Stimulated activated naive B cell treated with anti-CD40 and anti-IgM and Interleukin-4, amounts not matched to agents 10 μg/mL and 1 μg/mL and 100 μg/mL, for 72 hours (primary cell): ENCODE data around the gene TBX4.
"Not testable (repeated sequence)": the region's sequence is repeated elsewhere in the genome, so short reads cannot be mapped to it uniquely, and the experiment has no call there.

Source experiments
- ATAC-seq, 2 donors: fragments of 150-1000 bp; cut with Tn5 transposase; replicated peaks; 2 replicates each; pipeline ENCODE4 v1.10.0; 2021; ENCODE audit warnings: moderate library complexity in 1 of 2
- DNase-seq: peaks from one replicate; pipeline ENCODE4 v3.0.0; 2021
- H3K27ac Mint-ChIP-seq: one replicate; pipeline ENCODE4 v1.8.0; 2022; ENCODE audit warnings: mild to moderate bottlenecking, mixed read lengths
- H3K27me3 Mint-ChIP-seq, 2 donors: one replicate each; pipeline ENCODE4 v1.8.0; 2022; ENCODE audit warnings: mixed read lengths in 2 of 2
- H3K36me3 Mint-ChIP-seq, 2 donors: one replicate each; pipeline ENCODE4 v1.8.0; 2022; ENCODE audit warnings: mixed read lengths in 2 of 2, mild to moderate bottlenecking in 1 of 2
- H3K4me1 Mint-ChIP-seq, 2 donors: one replicate each; pipeline ENCODE4 v1.8.0; 2022; ENCODE audit warnings: mixed read lengths in 2 of 2, mild to moderate bottlenecking in 1 of 2
- H3K4me3 Mint-ChIP-seq, 2 donors: one replicate each; pipeline ENCODE4 v1.8.0; 2022; ENCODE audit warnings: mild to moderate bottlenecking in 2 of 2, mixed read lengths in 2 of 2, moderate library complexity in 1 of 2
- H3K9me3 Mint-ChIP-seq, 2 donors: one replicate each; pipeline ENCODE4 v1.8.0; 2022; ENCODE audit warnings: mixed read lengths in 2 of 2, mild to moderate bottlenecking in 1 of 2

TBX4 gene

GRCh38 chr17:61489719-61490490, 37.7 kb downstream of the TBX4 start:
- ATAC-seq (no peak), DNase-seq (no peak)
- H3K27me3 Mint-ChIP-seq: peaks cover 7 to 29% of the 10 kb centered on the region in 2 donors
- H3K9me3 Mint-ChIP-seq: no peaks in the 10 kb centered on the region
- no peak overlapping the region for H3K27ac Mint-ChIP-seq
- H3K4me3 Mint-ChIP-seq: no peak overlapping the region
- no peaks in the 10 kb centered on the region for H3K4me1 Mint-ChIP-seq
- no peaks in the 10 kb centered on the region for H3K36me3 Mint-ChIP-seq

- Mint-ChIP-seq H3K36me3 (no peaks in the 10 kb centered on the region), H3K4me3 (no peak overlapping the region), H3K4me1 (peaks cover 0 to 2% of the 10 kb centered on the region in 2 donors), H3K27me3 (peaks cover 9 to 28% of the 10 kb centered on the region in 2 donors), H3K9me3 (no peaks in the 10 kb centered on the region), H3K27ac (no peak overlapping the region)
- DNase-seq: no peak
- no peak for ATAC-seq
Measured at GRCh38 chr17:61490540-61490975, 38.3 kb downstream of the TBX4 start.

- ATAC-seq (no peak), DNase-seq (no peak)
- no peaks in the 10 kb centered on the region for H3K36me3 Mint-ChIP-seq
- H3K27me3 Mint-ChIP-seq: peaks cover 12 to 27% of the 10 kb centered on the region in 2 donors
- no peak overlapping the region for H3K27ac Mint-ChIP-seq
- H3K9me3 Mint-ChIP-seq: no peaks in the 10 kb centered on the region
- H3K4me1 Mint-ChIP-seq: peaks cover 0 to 2% of the 10 kb centered on the region in 2 donors
- no peak overlapping the region for H3K4me3 Mint-ChIP-seq
Measured at GRCh38 chr17:61491981-61492380, 39.8 kb downstream of the TBX4 start.

GRCh38 chr17:61492759-61493526, 40.7 kb downstream of the TBX4 start:
- Mint-ChIP-seq H3K27me3 (peaks cover 12 to 29% of the 10 kb centered on the region in 2 donors), H3K36me3 (no peaks in the 10 kb centered on the region), H3K4me1 (peaks cover 0 to 2% of the 10 kb centered on the region in 2 donors), H3K27ac (no peak overlapping the region), H3K9me3 (no peaks in the 10 kb centered on the region), H3K4me3 (no peak overlapping the region)
- no peak for ATAC-seq
- no peak for DNase-seq

- H3K4me1 Mint-ChIP-seq, H3K4me3 Mint-ChIP-seq, DNase-seq, H3K9me3 Mint-ChIP-seq, H3K27ac Mint-ChIP-seq, ATAC-seq, H3K36me3 Mint-ChIP-seq: not testable (repeated sequence)
- H3K27me3 Mint-ChIP-seq: peaks cover 12 to 34% of the 10 kb centered on the region in 2 donors
Measured at GRCh38 chr17:61493830-61494324, 41.7 kb downstream of the TBX4 start.

GRCh38 chr17:61494325-61495160, 42.3 kb downstream of the TBX4 start:
- Mint-ChIP-seq H3K36me3 (no peaks in the 10 kb centered on the region), H3K27ac (no peak overlapping the region), H3K4me3 (no peak overlapping the region), H3K9me3 (no peaks in the 10 kb centered on the region), H3K27me3 (peaks cover 11 to 34% of the 10 kb centered on the region in 2 donors), H3K4me1 (peaks cover 0 to 2% of the 10 kb centered on the region in 2 donors)
- ATAC-seq (no peak), DNase-seq (no peak)

- Mint-ChIP-seq H3K9me3 (no peaks in the 10 kb centered on the region), H3K27ac (no peak overlapping the region), H3K36me3 (no peaks in the 10 kb centered on the region), H3K4me3 (peak overlapping the region; percentile 22 to 55), H3K27me3 (peaks cover 12 to 40% of the 10 kb centered on the region in 2 donors), H3K4me1 (peaks cover 0 to 2% of the 10 kb centered on the region in 2 donors)
- no peak for ATAC-seq
- no peak for DNase-seq
Measured at GRCh38 chr17:61495161-61495857, 43.1 kb downstream of the TBX4 start.

GRCh38 chr17:61496174-61496956, 44.1 kb downstream of the TBX4 start:
- Mint-ChIP-seq H3K27me3 (peaks cover 12 to 41% of the 10 kb centered on the region in 2 donors), H3K4me3 (no peak overlapping the region), H3K4me1 (peaks cover 0 to 2% of the 10 kb centered on the region in 2 donors), H3K27ac (no peak overlapping the region), H3K9me3 (no peaks in the 10 kb centered on the region), H3K36me3 (no peaks in the 10 kb centered on the region)
- no peak for DNase-seq
- ATAC-seq: no peak

GRCh38 chr17:61496957-61497653, 44.9 kb downstream of the TBX4 start:
- DNase-seq (no peak), ATAC-seq (no peak)
- Mint-ChIP-seq H3K27me3 (peaks cover 19 to 48% of the 10 kb centered on the region in 2 donors), H3K36me3 (no peaks in the 10 kb centered on the region), H3K27ac (no peak overlapping the region), H3K4me3 (no peak overlapping the region), H3K9me3 (no peaks in the 10 kb centered on the region), H3K4me1 (peaks cover 0 to 3% of the 10 kb centered on the region in 2 donors)

- DNase-seq (no peak), ATAC-seq (no peak)
- Mint-ChIP-seq H3K4me1 (peaks cover 0 to 3% of the 10 kb centered on the region in 2 donors), H3K4me3 (no peak overlapping the region), H3K9me3 (no peaks in the 10 kb centered on the region), H3K27me3 (peaks cover 19 to 48% of the 10 kb centered on the region in 2 donors), H3K27ac (no peak overlapping the region), H3K36me3 (no peaks in the 10 kb centered on the region)
Measured at GRCh38 chr17:61498042-61498994, 46.1 kb downstream of the TBX4 start.

- no peak overlapping the region for H3K27ac Mint-ChIP-seq
- no peaks in the 10 kb centered on the region for H3K36me3 Mint-ChIP-seq
- H3K4me3 Mint-ChIP-seq: no peak overlapping the region
- no peaks in the 10 kb centered on the region for H3K9me3 Mint-ChIP-seq
- ATAC-seq: no peak
- no peak for DNase-seq
- H3K4me1 Mint-ChIP-seq: peaks cover 0 to 3% of the 10 kb centered on the region in 2 donors
- peaks cover 21 to 45% of the 10 kb centered on the region in 2 donors for H3K27me3 Mint-ChIP-seq
Measured at GRCh38 chr17:61499632-61500031, 47.4 kb downstream of the TBX4 start.

GRCh38 chr17:61500287-61500686, 48.1 kb downstream of the TBX4 start:
- H3K27me3 Mint-ChIP-seq: peaks cover 27 to 47% of the 10 kb centered on the region in 2 donors
- no peak overlapping the region for H3K4me3 Mint-ChIP-seq
- no peaks in the 10 kb centered on the region for H3K36me3 Mint-ChIP-seq
- no peak overlapping the region for H3K27ac Mint-ChIP-seq
- no peak for ATAC-seq
- H3K4me1 Mint-ChIP-seq: peaks cover 0 to 3% of the 10 kb centered on the region in 2 donors
- no peak for DNase-seq
- no peaks in the 10 kb centered on the region for H3K9me3 Mint-ChIP-seq
